HEK293T (cell line): ENCODE data around the gene UVRAG.

Experiments
- CTBP1 ChIP-seq: fragments of 450-650 bp; IDR thresholded peaks from 2 replicates; pipeline ENCODE4 v1.6.1; 2016; ENCODE audit warnings: borderline replicate concordance
- FOXA1 ChIP-seq: fragments of 450-650 bp; IDR thresholded peaks from 2 replicates; pipeline ENCODE4 v1.6.1; 2016; ENCODE audit warnings: mild to moderate bottlenecking
- FOXM1 ChIP-seq: fragments of 450-650 bp; IDR thresholded peaks from 2 replicates; pipeline ENCODE4 v1.6.1; 2017; ENCODE audit warnings: mild to moderate bottlenecking, borderline replicate concordance
- HDGF ChIP-seq: fragments of 450-650 bp; IDR thresholded peaks from 2 replicates; pipeline ENCODE4 v1.6.1; 2017; ENCODE audit warnings: antibody characterized with exemption, borderline replicate concordance
- SP1 ChIP-seq: fragments of 450-650 bp; IDR thresholded peaks from 2 replicates; pipeline ENCODE4 v1.6.1; 2017
- ZNF384 ChIP-seq: fragments of 450-650 bp; IDR thresholded peaks from 2 replicates; pipeline ENCODE4 v1.6.1; 2016

- TF ChIP-seq CTBP1: no peak
- no peak for TF ChIP-seq ZNF384
- no peak for TF ChIP-seq FOXM1
- TF ChIP-seq HDGF: no peak
- TF ChIP-seq FOXA1: no peak
- no peak for TF ChIP-seq SP1
Measured at GRCh38 chr11:75894036-75894585, 79.1 kb downstream of the UVRAG start.
